Left cardiac atrium (tissue), 4 donors: ENCODE results near the gene RAB6B. TPM values are rescaled to one million over a fixed set of nuclear protein-coding genes. Genes with fewer than 3 reads are reported as not detected.

Source experiments
- ATAC-seq, 2 donors: fragments of 200-7000 bp; cut with Tn5 transposase; one replicate each; pipeline ENCODE4 v1.9.1; 2020; ENCODE audit warnings: mild to moderate bottlenecking in 2 of 2, moderate library complexity in 2 of 2
- DNase-seq: peaks from one replicate; pipeline ENCODE4 v3.0.0-alpha.2; 2020
- intact Hi-C, 2 donors: fragments of 100-400 bp; cut with DNase I; formaldehyde crosslinking; loops; one replicate each; pipeline versions ENCODE4 v1.14.1 to v1.15.1; 2022 to 2023
- total RNA-seq, 2 donors: library from RNA; stranded (reverse); fragmentation: NEBNext Ultra II Directional; extraction: Animal tissue kit (Norgen Biotek cat#: 25700); gene quantifications; one replicate each; pipeline ENCODE4 v1.2.1, GENCODE V29; 2021
- donor health status: DM: no; HTN: yes; CAD: no.
- donor health status: DM: no; HTN: yes; CAD: no; lungs with severe emphysema.
- donor health status: DM: yes; HTN: yes; CAD: no.
- donor health status: Dilated cardiomyopathy.

Gene RAB6B
- total RNA-seq, 2 donors from 2014 or later: 41.4 to 41.6 TPM

DNA sequence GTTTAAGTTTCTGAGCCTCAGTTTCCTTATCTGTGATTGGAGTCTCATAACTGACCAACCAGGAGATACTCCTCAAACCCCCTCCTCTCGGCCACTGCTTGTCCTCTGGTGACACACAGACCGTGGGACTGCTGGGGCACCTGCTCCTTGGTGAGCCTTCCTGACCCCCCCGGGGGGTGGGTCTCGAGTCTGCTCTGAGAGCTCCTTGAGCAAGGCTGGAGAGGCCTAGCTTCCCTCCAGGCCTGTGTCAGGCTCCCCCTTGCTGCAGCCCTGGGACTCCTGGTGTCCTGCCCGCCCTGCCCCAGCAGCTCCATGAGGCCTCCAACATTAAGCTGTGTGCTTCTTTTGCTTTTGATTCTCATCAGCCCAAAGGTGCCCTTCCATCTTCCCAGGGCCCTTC, 62.4 kb downstream of the RAB6B start:
- no peak for DNase-seq

DNA sequence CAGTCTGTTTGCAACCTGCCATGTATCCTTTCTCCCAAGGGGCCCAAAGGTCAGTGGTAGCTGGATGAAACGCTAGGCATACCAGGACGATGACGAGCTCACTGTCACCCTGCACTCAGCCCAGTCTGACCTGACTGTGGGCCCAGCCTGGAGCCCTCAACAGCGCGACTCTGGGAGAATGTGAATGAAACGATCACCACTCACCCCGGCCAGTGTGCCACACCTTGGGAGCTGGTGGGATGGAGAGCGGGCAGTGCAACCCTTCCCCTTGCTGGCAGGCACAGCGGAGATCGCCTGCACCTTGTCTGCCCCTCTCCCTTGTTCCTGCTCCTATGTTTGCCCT, 62.9 kb downstream of the RAB6B start:
- ATAC-seq (no peak), DNase-seq (no peak)
- intact Hi-C loops: no loop called here

More for the DNA sequence above, 62.4 kb downstream of the RAB6B start:
- ATAC-seq: no peak
- intact Hi-C loops: no loop called here

DNA sequence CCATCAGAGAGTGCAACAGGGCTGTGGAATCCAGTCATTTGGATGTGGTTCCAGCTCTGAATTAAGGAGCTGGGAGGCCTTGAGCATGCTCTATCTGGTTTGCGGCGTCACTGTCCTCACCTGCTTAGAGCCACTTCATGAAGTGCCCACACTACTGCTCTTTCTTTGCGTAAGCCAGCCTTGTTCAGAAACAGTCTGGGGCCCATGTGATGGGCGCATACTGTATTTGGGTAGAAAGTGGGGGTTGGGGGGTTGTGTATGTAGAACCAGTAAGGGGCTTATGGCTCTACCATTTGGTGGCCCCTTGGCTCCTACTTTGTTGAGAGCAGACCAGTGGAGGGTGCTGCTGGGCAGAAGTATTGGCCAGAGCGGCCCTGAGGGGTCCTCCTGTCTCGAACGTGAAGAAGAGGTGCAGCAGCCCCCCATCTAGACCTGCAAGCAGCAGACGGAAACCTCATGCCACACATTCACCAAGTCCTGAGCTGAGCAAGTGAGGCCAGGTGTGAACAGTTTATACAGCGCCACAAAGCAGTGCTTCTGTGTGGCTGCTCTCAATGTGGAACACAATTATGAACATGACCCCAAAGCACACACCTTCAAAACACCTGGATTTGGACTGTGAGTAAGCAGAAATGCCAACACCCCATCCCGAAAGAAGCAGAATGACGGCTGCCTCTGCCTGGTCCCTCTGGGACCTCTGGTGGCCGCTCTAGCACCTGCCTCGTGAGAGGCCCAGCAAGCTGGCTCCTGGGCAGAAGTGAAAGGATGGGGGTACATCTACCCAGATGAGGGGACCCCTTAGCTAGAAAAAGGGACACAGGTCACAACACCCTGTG, 63.5 kb downstream of the RAB6B start:
- intact Hi-C loops: no loop called here
- DNase-seq: no peak
- no peak for ATAC-seq

DNA sequence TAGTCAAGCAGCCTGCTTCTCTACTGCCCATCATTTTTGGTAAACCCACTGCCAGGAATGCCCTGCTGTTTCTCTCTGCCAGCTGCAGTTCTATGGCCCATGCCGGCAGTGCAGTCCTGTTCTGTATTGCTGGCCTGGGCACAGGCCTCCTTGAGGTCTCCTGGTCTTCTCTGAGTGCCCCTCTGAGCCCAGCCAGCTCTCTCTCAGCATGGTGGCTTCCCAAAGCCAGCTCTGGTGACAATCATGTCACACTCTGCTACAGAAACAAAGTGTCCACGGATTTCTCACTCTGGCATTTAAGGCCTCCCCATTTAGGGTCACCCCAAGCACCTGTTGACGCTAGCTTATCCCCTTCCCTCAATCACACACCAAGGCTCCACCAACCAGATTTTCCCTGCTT, 65.6 kb downstream of the RAB6B start:
- intact Hi-C loops: no loop called here
- ATAC-seq (peak; percentile 12 to 67), DNase-seq (no peak)

DNA sequence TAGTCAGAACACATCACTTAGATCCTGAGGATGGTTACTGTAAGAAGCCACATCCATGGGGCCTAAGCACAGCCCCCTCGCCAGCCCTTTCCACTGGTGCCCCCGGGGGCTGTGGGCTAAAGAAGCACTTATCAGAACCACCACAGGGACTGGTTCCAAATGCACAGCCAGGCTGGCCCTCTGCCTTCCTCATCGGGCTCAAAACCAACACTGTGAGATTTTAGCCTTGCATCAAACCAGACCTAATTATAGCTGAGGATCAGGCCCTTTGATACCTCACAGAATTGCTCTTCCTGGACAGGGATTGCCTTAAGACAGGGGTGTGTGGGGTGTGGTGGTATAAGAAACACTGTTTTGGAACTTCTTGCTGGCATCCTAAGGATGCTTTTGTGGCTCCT, 66.4 kb downstream of the RAB6B start:
- intact Hi-C loops: loop anchor here in 1 of 2 donors (10.0 kb wide), 1 partner anchor 65 kb away; the partner anchor contains the start of gene RAB6B
- ATAC-seq (peak; percentile 45 to 63), DNase-seq (no peak)

DNA sequence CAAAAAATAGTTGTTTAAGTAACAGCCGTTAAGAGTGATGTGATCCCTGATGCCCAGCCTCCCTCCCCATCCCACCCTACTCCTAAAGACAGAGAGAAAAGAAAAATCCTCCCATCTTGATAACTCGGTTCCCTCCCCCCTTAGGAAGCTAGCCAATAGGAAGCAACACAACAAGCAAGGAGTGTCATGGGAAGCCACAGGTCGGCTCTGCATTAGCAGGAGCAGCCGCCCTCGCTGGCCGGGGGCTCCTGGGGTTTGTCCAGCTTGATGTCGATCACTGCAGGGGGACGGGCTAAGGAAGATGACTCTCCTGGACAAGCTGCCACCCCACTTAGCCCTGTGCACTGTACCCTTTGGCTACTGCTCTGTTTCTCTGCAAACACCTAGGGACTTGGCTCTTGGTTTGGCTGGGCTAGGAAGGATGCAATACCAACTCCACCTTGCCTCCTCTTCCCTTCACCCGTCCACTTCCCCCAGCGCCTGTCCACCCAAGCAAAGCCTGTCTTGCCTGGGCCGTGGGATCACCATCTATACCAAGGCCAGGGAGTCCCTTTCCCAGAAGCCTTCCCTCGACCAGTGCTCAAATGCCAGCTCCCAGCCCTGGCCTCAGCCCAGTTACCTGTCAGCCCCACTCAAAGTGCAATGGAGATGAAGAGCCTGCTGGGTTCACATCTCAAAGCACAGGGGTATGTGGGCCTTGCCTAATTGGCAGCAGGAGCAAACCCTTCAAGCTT, 66.9 kb downstream of the RAB6B start:
- intact Hi-C loops: loop anchor here in 1 of 2 donors (10.0 kb wide), 1 partner anchor 66 kb away; the partner anchor contains the start of gene RAB6B
- ATAC-seq (peak; percentile 58 to 62), DNase-seq (no peak)

DNA sequence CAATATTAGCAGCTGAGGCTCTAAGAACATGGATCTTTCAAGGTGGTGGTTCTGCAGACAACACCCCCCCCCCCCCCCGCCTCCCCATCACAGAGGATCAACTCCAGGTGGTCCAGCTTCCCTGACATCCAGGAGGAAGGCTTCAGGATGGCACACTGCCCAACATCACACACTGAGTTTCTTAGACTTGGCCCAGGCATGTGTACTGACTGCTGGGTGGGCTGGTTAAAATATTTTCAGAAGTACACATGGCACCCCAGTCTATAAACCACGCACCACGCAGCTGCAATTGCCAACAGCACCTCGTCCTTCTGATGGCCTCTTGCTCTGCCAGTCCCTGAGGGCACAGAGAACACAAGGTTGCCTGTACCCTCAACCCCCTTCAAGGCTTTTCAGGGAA, 68.0 kb downstream of the RAB6B start:
- intact Hi-C loops: loop anchor here in 1 of 2 donors (10.0 kb wide), 1 partner anchor 67 kb away; the partner anchor contains the start of gene RAB6B
- ATAC-seq: no peak
- no peak for DNase-seq

DNA sequence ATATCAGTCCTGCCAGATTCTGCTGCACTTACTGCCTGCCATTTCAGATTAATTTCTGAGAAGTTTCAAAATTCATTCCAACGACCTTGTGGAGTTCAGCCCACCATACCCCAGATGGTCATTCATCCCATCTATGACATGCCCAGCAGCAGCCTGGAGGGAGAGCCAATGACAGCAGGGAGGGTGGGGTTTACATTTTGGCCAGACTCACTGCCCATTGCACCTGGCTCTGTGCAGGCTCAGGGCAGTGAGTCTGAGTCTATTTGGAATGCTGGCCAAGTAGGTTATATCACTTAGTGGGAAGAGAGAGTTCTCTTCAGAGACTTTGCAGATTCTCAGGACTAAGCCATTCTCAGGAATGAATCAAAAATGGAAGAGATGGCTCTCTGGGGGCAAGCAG, 68.5 kb downstream of the RAB6B start:
- intact Hi-C loops: loop anchor here in 1 of 2 donors (10.0 kb wide), 1 partner anchor 68 kb away; the partner anchor contains the start of gene RAB6B

DNA sequence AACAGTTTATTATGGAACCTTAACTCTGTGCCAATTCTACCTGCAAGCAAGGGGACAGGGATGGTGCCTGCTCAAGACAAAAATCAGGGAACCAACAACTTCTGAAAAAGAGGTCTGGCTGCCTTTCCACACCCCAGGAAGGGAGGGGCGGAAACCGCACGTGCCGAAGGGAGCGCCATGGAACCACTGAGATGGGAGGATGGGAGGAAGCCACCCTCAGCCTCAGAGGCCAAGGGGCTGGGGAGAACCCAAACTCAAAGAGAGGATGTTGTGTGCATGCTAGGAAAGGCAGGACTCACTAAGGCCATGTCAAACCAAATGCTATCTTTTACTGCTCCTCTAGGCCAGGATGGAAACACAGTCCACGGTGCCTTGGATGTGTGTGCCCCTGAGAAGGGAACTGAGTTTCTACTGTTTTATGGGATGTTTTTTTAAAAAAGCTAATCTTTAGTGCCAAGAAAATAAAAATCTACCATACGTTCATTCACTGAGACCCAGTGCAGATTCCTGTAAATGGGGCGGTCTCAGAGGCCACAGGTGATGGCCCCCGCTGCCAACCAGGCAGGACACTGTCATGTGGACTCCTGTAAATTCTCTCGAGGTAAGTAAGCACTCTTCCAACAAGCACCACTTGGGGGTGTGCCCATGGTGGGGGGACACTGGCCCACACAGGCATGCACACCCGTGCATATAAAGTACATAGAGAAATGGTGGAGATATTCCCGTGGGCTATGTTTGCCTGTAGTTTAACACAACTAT, 69.5 kb downstream of the RAB6B start:
- DNase-seq (no peak), ATAC-seq (no peak)
- intact Hi-C loops: loop anchor here in 1 of 2 donors (10.0 kb wide), 1 partner anchor 69 kb away; the partner anchor contains the start of gene RAB6B

More for the DNA sequence above, 68.5 kb downstream of the RAB6B start:
- DNase-seq (no peak), ATAC-seq (no peak)

DNA sequence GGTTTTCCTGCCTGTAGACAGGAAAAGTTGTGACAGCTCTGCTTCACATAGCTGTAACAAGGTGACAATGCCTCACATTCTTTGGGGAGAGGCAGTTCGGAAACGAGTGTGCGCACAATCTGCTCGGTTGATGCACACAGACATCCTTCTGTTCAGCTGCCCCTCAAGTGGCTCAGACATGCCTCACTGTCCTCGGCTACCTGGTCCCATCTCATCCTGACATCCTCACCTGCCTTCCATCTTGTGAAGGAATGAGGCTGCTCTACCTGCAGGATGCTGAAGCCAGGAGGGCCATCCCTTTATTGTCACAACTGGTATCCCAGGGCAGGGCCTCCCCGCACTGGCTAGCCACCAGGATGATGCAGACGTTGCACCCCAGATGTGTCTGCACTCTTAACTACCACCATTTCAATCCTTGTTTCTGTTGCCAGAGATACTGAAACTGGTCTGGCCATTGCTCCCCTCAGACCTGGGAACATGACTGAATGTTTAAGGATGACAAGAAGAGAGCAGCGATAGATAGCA, 70.7 kb downstream of the RAB6B start:
- intact Hi-C loops: loop anchor here (5.0 to 10.0 kb wide), 2 partner anchors 70 to 77 kb away; partner anchors contain the start of gene RAB6B (in 1 of the 2)
- ATAC-seq (no peak), DNase-seq (no peak)

DNA sequence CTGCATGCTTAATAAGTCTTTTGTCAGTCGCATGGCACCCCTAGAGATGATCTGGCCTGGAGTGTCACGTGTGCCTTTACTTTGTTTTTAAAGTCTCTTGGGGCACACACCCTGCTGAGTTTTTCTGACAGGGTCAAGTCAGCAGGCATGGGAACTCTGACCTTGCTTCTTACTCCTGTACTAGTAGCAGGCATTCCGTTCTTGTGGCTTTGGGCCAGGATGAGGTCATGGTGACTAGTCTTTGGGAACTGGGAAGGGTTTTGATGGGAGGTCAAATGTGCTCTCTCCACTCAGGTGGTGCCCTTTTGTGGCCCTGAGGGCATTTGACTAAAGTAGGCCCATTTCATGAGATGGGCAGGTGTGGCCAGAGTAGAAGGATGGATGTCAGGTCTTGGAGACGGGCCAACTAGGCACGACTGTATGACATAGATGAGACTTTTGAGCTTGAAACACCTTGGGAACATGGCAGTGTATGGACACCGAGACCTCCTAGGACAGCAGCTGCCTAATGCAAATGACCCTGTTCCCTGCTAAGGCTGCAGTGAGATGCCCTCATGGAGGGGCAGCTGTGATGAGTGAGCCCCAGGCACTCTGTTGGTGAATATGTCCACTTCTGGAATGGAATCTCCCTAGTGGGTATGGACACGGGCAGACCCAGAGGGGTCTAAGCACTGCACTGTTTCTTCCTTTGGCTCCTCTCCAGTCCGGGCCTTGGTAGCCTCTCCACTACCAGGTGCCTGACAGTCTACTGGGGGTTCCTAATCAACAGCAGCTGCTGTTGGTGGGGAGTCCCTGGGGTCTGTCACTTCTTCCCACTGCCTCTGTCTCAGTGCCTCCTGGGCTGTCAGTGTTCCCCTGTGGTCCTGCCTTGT, 73.7 kb downstream of the RAB6B start:
- intact Hi-C loops: loop anchor here (5.0 to 10.0 kb wide), 2 partner anchors 73 to 80 kb away; partner anchors contain the start of gene RAB6B (in 1 of the 2)
- ATAC-seq (peak in 1 of 2 donors; percentile 54), DNase-seq (peak; percentile 88)

DNA sequence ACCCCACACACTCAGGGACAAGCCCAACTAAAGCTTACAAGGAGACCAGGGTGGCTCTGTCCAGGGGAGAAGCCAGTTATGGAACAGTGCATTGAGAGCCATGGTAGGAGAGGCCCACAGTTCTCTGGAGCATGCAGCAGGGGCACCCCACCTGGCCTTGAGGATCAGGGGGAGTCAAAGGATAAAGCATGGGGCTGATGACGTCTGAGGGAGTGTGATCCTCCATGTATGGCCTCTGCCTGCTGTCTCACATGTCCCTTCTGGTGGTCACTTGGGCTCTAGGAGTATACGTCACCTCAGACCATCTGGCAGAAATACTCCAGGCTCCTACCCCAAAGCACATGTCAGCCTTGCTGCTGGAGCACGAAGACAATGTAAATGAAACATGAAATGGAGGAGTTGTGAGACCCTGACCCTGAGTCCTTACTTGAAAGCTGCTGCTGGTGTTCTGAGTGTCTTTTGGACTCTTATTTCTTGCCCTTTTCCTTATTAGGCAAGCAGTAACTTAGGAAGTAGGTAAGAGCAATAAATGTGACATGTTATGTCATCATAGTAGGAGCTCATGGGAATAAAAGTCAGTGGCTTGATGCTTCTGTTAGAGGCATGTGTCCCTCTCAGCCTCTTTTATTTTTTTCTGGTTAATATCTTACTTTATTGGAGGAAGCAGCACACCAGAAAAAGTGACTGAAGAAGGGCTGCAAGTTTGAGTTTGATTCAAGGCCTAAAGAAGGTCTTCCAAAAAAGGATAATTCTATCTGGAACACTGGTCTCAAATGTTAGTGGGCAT, 74.6 kb downstream of the RAB6B start:
- intact Hi-C loops: loop anchor here (5.0 to 10.0 kb wide), 2 partner anchors 74 to 81 kb away; partner anchors contain the start of gene RAB6B (in 1 of the 2)
- ATAC-seq (no peak), DNase-seq (no peak)

DNA sequence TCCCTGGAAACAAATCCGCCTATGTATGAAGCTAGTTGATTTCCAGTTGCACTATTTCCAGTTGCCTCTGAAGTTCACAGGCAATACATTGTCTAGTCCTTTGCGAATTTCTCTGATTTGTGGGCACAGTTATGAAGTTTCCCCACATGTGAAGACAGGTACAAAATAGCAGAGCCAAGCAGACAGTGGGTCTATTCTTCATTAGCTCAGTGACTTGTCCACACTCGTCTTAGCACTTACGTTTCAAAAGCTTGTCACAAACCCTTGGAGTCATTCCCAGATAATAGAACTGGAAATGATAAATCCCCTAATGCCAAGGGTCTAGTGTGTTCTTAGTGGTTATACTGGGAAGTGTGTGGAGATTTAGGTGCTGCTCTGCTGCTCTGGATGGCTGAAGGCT, 75.6 kb downstream of the RAB6B start:
- ATAC-seq (no peak), DNase-seq (no peak)
- intact Hi-C loops: loop anchor here (5.0 to 10.0 kb wide), 2 partner anchors 75 to 82 kb away; partner anchors contain the start of gene RAB6B (in 1 of the 2)

DNA sequence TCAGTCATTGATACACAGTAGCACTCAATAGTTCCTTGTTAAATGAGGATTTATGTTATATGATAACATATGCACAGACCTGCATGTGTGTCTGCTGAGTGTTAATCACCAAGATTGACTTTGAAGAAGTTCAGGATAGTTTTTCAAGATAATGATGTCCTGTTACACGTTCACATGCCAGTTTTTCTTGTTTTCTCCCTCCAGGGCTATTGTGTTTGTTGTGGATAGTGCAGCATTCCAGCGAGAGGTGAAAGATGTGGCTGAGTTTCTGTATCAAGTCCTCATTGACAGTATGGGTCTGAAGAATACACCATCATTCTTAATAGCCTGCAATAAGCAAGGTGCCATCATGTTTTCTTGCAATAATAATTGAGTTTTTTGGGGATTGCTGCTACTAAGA, 80.3 kb downstream of the RAB6B start:
- ATAC-seq (no peak), DNase-seq (no peak)
- intact Hi-C loops: loop anchor here in 1 of 2 donors (5.0 kb wide), 1 partner anchor 112 kb away; no protein-coding TSS in a partner anchor

DNA sequence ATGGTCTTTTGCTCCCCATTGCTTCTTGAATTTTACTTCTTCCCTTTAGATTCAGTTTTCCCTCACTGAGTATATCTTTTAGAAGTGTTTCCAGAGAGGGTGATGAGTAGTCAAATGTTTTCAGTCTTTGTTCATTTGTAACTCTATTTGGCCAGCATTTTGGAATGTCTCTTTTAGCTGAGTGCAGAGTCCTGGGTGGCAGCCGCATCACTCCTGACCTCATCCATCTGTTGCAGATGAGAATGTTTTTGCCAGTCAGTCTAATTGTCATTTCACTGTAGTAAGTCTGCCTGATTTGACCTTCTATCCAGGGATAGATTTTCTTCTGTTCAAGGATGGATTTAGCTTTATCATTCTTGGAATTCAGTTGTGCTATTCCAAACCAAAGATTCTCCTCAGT, 82.8 kb downstream of the RAB6B start:
- no peak for ATAC-seq

DNA sequence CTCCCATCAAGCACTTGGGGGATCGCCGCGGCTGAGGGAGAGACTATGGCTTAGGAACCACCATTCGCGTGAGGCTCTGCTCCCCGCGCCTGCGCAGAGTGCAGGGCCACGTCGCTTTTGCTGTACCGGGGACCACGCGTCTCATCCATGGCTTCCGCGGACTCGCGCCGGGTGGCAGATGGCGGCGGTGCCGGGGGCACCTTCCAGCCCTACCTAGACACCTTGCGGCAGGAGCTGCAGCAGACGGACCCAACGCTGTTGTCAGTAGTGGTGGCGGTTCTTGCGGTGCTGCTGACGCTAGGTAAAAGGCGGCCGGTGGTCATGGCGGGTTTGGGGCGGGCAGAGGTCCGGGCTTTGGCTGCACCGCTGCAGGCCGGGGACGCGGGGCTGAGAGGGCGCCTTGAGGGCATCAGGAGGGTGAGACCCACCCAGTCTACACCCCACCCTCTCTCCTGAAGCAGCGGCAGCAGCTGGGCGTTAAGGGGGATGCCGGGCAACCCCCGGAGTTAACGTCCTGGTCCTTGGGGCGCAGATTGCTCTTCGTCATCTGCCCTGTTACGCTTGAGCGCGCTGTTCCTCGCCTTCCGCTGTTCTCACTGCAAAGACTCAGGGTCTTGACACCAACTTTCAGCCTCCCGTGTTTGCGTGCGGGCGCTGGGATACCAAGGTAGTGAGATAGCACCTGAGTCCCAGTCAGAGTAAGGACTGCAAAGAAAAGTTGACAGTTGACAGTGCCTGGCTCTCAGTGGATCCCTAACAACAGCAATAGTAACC, 89.8 kb downstream of the RAB6B start, which contains the start of gene SRPRB:
Gene SRPRB, plus strand, starts transcription at position 114 of the 774 bp plus-strand sequence. Its CDS starts 34 bp downstream, at position 148.
- intact Hi-C loops: loop anchor here (5.0 to 10.0 kb wide), 2 partner anchors 141 to 144 kb away; partner anchors contain the start of gene TOPBP1 (in 2 of the 2)
- ATAC-seq (peak; percentile 100), DNase-seq (peak; percentile 97)

More for the DNA sequence above, 82.8 kb downstream of the RAB6B start:
- intact Hi-C loops: no loop called here
- DNase-seq: no peak
